ENCODE results near the gene EIF2B5.

EIF2B5 gene

DNA sequence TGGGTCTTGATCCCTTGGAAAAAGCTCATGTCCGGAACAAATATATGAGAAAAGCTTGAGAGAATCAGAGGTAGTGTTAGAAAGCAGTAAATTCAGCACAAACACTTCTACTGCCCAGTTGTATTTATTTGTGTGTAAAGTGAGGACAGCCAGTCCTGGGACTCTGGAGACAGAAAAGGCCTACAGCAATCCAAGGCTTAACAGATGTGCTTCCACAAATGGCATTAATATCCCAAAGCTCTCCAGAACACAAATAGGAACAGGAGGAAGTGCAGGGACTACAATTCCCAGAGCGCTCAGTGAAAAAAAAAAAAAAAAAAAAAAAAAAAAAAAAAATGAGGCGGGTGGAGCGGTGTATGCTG lies 39.1 kb downstream of the EIF2B5 start:
- DNase-seq (ENCODE audit: low spot score): no peak

DNA sequence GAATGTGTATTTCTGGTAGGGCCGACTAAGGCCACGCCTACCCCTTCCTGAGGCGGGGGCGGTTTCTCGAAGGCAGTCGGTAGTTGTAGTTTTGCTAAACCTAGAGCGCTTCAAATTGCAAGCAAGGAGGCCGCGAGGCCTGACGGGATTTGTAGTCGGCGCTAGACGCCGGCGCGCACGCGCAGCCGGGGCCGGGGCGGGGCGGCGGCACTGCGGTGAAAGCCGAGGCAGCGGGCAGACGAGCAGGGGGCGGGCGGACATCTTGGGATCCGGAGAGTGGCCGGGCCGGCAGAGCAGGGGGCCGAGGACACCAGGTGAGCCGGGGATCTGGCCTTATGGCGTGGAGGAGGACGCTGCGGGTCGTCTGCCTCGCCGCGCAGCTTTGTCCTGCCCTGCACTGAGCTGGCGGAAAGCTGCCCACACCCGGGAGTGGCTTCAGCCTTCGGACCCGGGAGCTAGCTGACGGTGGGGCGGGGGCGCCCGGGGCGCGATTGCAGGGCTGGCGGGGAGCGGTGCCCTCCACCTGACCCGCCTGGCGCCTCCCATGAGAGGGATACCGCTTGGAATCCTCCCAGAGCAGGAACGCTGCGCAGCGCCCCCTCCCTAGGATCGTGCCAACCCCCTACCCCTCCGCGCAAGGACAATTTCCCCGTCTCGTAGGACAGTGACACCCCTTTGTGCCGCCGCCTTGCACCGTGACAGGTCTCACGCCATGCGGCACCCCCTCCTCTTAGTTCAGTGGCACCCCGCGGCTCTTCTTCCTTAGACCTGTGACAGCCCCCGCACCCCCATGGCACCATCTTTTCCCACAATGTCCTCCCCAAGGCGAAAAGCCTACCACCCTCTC lies 39.7 kb downstream of the EIF2B5 start, which contains the start of gene AP2M1:
TSS of gene AP2M1 (plus strand) at position 210 of the 847 bp plus-strand sequence. CDS start 2,139 bp downstream, outside the sequence.
- DNase-seq (ENCODE audit: low spot score): peak; percentile 100

DNA sequence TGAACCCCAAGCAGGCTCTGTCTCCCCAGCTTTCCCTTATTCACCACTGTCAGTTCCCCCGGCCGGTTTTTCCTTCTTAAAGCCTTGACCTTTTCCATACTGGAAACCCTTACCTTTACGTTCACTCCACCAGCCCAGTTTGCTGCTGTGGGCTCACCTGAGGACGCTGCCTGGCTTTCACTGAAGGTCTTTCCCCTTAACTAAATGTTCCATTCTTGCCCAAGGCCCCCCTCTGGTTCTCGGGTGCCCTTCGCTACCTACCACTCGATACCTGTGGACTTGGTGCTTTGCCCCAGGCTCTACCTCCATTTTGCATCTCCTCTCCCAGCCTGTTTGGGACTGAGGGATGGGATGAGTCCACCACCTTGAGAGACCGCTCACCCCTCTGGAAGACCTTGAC lies 40.3 kb downstream of the EIF2B5 start:
- no peak for DNase-seq (ENCODE audit: low spot score)

DNA sequence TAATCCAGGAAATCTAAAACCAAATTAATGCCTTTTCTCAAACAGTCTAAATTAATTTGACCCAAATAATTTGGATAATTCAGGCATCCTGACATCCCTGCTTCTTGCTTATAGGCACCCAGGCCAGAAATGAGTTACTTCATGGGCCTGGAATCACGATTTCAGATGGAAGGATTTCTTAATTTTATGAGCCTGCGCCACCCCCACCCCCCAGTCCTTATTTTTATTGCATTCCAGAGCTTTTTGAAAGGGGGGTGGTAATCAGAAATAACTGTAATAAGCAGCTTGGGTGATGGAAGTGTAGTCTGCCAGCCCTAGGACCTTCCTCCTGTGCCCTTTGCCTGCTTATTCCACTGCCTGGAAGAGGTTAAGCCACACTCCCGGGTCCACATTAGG lies 40.8 kb downstream of the EIF2B5 start:
- DNase-seq (ENCODE audit: low spot score): no peak

DNA sequence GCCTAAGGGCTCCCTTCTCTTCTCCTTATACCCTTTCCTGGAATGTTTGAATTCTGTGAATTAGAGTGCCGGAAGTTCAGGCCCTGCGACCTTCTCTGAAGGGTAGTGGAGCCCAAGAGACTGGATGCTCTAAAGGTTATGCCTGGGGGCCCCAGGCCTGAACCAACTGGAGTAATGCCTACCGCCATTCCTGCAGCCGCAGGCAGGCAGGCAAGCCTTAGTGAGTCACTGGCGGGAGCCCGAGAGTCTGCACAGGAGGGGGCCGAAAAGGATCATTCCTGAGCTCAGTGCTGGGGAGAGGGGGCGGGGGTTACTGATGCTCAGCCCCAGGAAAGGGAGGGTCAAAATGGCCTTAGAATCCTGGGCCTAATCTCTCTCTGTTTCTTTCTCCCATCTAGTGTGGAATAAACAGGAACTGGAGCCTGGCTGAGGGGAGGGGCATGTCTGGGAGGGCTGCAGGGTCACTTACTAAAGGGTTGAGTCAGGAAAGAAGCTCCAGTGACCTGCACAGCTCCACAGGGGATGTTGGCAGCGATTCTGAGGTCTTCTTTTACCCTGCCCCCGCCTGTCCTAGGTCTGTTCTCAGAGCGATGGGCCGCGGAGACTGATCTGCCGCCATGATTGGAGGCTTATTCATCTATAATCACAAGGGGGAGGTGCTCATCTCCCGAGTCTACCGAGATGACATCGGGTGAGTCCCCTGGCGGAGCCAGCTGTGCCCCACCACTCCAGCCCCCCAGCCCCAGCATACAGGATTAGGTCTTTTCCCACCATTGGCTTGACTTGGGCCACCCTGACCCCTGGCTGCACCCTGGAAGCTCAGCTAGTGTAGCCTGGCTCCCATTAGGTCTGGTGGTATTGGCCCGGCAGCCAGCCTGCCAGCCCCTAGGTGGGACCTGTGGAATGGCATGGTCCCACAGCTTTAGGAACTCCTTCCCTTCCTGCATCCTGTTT lies 41.5 kb downstream of the EIF2B5 start:
- DNase-seq (ENCODE audit: low spot score): peak; percentile 89

DNA sequence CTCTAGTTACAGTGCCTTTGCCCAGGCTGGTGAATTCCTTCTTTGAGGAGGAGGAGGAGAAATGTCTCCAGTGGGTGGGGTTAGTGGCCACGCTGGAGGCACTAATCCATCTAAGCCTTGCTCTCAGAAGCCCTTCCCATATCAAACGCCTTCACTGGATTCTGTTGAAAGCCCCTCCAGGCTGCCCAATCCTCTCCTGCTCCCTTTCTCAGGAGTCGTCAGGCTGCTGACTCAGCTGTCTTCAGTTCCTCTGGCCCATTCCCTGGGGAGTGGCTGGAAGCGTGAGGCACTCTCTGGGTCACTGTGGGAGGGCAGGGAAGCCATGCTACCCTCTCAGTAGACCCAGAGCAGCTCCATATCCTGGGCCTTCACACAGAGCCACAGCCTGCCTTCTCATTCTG lies 42.2 kb downstream of the EIF2B5 start:
- no peak for DNase-seq (ENCODE audit: low spot score)

DNA sequence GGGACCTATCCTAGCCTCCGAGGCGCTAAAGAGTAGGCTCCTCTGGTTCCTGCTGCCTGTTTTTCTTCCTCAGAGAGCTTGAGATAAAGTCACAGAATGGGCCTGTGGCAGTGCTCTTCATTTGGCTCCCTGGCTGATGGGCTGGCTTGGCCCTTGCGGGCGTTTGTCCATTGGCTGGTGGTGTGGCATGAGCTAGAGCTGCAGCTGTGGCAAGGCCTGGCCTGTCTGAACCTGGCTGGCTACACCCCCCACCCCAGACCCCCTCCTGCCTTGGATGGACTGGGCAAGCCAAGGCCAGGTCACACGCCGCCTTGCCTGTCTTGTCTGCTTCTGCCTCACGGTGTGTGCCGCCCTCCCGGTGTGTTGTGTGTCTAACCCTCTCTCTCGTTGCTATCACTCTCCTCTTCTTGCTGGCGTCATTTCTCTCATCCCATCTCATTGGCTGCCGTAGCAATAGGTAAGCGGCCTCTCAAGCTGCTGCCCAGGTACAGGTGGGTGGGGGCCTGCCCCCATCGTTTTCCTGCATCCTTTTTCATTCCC lies 42.7 kb downstream of the EIF2B5 start:
- no peak for DNase-seq (ENCODE audit: low spot score)

DNA sequence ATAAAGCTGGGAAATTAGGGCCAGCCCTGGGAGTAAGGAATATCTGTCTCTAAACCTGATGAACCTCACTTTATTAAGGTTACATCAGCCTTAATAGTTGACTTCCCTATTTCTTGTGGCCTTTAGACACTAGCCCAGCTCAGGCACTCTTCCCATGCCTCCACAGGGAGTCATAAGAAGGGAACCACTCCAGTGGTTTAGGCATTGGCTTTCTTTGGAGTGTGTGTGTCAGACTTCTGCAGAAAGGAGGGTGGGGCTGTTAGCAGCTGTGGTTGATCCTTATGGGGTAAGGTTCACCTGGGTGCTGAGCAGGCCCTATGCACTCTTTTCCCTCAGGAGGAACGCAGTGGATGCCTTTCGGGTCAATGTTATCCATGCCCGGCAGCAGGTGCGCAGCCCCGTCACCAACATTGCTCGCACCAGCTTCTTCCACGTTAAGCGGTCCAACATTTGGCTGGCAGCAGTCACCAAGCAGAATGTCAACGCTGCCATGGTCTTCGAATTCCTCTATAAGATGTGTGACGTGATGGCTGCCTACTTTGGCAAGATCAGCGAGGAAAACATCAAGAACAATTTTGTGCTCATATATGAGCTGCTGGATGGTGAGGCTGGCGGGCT lies 43.5 kb downstream of the EIF2B5 start:
- no peak for DNase-seq (ENCODE audit: low spot score)

DNA sequence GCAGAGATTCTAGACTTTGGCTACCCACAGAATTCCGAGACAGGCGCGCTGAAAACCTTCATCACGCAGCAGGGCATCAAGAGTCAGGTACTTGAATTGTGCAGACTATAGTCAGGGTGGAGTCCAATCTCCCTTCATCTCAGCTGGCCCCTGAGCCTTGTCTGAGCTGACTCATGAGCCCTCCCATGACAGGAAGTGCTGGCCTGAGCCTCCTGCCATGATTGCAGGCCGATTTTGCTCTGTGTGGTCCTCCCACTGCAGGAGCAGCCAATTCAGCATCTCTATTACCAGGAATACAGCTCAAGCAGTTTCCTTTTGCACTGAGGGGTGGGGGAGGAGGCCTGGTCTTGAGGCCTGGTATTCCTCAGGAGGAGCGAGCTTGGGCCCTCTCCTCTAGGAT lies 45.0 kb downstream of the EIF2B5 start:
- DNase-seq (ENCODE audit: low spot score): peak; percentile 39

DNA sequence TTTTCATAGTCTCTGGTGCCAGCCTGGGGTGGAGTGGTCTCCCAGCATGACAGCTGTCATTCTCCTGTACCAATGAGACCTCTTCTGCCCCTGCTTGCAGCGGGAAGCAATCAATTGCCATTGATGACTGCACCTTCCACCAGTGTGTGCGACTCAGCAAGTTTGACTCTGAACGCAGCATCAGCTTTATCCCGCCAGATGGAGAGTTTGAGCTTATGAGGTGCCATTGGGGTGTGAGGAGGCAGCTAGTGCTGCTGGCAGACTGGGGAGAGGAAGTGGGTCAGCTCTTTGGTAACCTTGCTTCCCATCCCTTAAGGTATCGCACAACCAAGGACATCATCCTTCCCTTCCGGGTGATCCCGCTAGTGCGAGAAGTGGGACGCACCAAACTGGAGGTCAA lies 46.4 kb downstream of the EIF2B5 start:
- no peak for DNase-seq (ENCODE audit: low spot score)

DNA sequence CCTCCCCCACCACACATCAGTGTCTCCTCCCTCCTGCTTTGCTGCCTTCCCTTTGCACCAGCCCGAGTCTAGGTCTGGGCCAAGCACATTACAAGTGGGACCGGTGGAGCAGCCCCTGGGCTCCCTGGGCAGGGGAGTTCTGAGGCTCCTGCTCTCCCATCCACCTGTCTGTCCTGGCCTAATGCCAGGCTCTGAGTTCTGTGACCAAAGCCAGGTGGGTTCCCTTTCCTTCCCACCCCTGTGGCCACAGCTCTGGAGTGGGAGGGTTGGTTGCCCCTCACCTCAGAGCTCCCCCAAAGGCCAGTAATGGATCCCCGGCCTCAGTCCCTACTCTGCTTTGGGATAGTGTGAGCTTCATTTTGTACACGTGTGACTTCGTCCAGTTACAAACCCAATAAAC lies 48.5 kb downstream of the EIF2B5 start:
- DNase-seq (ENCODE audit: low spot score): no peak

DNA sequence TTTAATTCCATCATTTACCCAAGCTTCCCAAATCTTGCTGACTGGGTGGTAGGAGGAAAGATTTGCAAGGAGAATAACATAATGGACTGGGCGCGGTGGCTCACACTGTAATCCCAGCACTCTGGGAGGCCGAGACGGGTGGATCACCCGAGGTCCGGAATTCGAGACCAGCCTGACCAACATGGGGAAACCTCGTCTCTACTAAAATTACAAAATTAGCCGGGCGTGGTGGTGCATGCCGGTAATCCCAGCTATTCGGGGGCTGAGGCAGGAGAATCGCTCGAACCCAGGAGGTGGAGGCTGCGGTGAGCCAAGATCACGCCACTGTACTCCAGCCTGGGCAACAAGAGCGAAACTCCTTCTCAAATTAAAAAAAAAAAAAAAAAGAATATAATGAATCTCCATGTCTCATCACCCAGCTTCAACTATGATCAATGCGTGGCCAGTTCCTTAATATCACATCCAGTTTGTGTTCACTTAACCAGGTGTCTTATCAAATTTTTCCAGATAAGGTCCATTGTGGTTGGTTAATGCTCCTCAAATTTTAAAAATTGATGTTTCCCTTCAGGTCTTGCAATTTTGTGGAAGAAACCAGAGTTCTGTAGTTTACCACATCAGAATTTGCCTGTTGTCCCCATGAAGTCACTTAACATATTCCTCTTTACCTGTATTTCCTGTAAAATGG lies 49.5 kb downstream of the EIF2B5 start:
- DNase-seq (ENCODE audit: low spot score): no peak

DNA sequence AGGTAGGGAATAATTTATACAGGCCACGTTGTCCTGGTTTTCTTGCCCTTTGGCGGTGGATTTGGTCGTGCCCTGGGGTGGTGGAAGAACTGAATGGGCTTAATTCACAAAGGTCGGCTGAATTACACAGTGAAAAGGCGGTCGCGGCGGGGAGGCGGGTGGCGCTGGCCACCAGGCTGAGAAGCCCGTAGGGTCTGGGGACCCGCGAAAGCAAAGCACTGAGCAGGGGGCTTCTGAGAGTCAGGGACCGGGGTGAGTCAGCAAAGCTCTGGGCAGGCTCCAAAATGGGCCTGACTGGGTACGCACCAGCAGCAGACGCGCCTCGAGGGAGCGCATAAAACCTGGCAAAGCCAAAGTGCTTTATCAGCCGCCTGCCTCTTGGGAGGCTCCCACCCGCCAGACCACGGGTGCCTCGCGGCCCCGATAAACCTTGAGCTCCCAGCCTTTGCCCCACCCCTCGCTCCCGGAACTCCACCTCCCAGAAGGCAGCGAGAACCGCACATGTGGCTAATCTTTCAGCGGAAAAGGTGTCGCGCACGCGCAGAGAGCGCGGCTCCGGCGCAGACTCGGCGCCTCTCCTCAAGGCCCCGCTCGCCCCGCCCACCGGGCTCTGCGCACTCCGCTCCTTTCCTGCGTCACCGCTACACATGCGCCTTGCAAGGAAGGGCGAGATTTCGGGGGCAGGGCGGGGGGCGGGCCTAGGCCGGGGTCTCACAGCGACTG lies 50.5 kb downstream of the EIF2B5 start:
- DNase-seq (ENCODE audit: low spot score): peak; percentile 98

DNA sequence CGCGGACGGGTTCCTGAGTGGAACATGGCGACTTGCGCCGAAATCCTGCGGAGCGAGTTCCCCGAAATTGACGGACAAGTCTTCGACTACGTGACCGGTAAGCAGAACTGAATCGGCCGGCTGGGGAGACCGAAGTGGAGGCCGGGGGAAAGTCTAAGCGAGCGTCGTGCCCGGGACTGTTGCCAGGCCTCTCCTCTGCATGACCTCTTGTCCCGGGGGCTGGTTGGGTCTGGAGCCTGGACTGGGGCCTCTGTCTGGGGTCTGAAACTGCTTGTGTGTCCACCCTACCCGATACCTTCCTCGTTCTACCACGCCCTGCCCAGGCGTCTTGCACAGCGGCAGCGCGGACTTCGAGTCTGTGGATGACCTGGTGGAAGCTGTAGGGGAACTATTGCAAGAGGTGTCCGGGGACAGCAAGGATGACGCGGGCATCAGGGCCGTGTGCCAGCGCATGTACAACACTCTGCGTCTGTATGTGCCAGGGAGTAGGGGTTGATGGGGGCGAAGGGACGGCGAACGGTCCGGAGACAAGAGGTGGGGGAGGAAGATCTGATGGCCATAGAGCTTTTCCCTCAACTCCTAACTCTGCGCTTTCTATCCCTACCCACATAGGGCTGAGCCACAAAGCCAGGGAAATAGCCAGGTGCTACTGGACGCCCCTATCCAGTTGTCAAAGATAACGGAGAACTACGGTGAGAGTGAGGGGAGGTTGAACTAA lies 51.2 kb downstream of the EIF2B5 start, which contains the start of gene ABCF3:
TSS of gene ABCF3 (plus strand) at position 16 of the 718 bp plus-strand sequence. CDS start at position 25, 9 bp downstream.
- peak; percentile 76 for DNase-seq (ENCODE audit: low spot score)

DNA sequence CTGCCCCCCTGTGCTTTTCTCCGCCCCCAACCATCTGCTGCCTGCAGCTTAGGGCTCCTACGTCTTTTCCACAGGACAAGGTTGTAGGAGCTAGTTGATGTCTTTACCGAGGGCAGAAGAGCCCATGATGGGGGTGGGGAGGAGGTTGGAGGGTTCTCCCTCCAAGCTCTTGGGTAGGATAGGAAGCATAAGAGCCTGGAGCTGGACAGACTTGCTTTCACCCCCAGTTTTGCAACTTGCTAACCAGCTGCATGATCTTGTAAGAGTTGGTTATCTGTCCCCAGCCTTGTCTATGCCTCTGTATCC lies 51.7 kb downstream of the EIF2B5 start:
- no peak for DNase-seq (ENCODE audit: low spot score)

DNA sequence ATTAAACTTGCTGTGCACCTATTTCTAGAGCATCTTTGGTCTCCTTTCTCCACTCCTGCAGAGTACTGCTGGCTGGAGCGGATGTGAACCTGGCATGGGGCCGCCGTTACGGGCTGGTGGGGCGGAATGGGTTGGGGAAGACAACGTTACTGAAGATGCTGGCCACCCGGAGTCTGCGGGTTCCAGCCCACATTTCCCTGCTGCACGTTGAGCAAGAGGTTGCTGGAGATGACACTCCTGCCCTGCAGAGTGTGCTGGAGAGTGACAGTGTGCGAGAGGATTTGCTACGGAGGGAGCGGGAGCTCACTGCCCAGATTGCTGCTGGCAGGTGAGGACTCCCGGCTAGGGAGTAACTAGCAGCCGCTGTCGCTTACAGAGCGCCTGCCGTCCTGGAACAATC lies 52.9 kb downstream of the EIF2B5 start:
- no peak for DNase-seq (ENCODE audit: low spot score)

DNA sequence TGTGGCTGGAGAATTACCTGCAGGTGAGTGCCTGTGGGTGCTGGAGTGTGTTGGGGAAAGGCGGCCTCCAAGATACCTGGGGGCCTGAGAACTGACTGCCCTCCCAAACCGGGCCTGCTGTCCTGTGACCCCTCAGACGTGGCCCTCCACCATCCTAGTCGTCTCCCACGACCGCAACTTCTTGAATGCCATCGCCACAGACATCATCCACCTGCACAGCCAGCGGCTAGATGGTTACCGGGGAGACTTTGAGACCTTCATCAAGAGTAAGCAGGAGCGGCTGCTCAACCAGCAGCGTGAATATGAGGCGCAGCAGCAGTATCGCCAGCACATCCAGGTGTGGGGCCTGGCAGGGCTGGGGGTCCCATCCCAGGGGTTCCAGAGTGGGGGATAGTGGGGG lies 54.3 kb downstream of the EIF2B5 start:
- no peak for DNase-seq (ENCODE audit: low spot score)

DNA sequence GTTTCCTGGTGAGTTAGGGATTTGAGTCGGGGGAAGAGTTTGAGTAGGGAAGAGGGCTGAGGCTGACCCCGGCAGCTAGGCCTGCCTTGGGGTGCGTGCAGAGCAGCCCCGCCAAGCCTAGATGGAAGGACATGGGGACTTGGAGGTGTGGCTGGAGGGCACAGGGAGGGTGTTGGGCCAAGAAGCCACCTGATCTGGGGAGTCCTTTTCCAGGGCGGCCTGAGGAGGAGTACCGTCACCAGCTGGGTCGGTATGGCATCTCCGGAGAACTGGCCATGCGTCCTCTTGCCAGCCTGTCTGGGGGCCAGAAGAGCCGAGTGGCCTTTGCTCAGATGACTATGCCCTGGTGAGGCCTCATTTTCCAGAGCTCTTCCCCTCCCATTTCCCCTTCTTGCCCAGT lies 57.7 kb downstream of the EIF2B5 start:
- no peak for DNase-seq (ENCODE audit: low spot score)

DNA sequence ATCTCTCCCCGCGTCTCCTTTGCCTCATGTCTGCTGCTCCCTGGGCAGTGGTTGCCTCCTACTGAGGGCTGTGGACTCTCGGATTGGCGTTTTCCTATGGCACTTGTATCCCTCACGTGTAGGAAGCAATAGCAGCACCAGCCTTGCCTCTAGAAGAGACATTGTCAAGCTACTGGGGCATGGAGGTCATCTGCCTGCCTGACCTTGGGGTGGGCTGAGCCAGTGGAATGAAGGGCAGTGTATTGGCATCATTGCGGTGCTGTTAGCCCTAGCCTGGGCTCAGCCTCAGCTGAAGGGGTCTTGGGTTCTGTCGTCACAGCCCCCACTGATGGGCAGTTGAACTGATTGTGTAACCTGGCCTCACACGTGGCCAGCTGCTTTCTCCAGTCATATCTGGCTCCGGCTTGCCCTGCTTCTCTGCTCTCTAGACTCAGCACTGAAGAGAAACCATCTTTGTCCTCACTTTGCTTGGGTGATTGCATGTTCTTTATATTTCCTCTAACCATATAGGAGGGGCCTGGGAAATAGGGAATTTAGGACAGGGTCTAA lies 58.9 kb downstream of the EIF2B5 start:
- DNase-seq (ENCODE audit: low spot score): no peak

All from RKO (cell line).